Epithelial cell of umbilical artery (primary cell): ENCODE results near the gene TSTD2. TPM values are rescaled to one million over a fixed set of nuclear protein-coding genes. Genes with fewer than 3 reads are reported as not detected.

Experiments used
- total RNA-seq: library from RNA; depleted of rRNA; stranded (reverse); fragments of >200 nt; gene quantifications from 2 replicates; pipeline ENCODE4 v1.2.3, GENCODE V29; 2014

TSTD2 gene
- 9.1 and 10.6 TPM in 2 replicates for total RNA-seq

DNA sequence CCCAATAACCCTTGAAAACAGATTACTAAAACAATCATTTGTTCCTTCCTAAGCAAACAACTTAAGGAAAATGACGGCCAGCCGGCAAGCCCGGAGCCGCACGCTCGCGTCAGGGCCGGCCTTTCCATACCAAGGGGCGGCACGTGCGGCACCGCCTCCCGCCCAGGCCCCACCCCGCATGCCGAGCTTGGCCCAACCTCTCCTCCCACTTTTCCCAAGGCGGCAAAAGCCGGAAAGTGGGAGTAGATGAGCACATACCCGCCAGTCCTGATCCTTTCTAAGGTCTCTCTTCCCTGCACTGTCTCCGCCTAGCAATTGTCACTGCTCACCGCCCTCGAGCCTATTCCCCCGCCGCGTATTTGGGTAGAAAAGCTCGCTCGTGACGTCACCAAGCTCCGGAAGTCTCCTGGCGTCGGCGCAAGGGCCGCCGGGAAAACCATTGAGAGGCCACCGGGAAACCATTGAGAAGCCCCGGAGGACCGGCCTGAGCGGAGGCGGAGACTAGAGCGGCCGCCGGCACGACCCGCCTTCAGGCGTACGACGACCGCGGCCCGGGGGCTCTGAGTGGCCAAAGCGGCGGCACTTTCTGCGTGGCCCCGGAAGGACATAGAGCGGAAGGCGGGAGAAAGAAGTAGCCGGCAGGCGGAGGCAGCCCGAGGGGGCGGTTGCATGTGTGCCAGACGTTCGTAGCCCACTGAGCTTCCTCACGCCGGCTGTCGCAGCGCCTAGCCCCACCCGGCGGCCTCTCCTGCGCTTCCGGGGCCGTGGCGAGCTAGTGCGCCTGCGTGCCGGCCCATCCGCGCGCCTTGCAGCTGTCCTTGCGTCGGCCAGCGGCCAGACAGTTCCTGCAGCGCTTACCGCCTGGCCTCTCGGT, at the start of gene TSTD2, which contains the start of gene NCBP1:
TSTD2 (minus strand) TSS at position 384 of the 874 bp plus-strand sequence. CDS start 5,806 bp downstream, outside the sequence.
NCBP1 (plus strand) TSS at position 837 of the 874 bp plus-strand sequence. CDS start 61 bp downstream, outside the sequence.

Other genes with a start within 250 kb of the TSTD2 start
- 11.0 and 25.8 TPM in 2 replicates for gene TDRD7, start 221.3 kb downstream of the TSTD2 start, total RNA-seq
- 1.9 and 3.0 TPM in 2 replicates for gene TMOD1, start 131.7 kb downstream of the TSTD2 start, total RNA-seq
- gene NCBP1, start 453 bp upstream of the TSTD2 start, total RNA-seq: 52.0 and 57.8 TPM in 2 replicates
- gene XPA, start 64.0 kb upstream of the TSTD2 start, total RNA-seq: 9.1 and 16.6 TPM in 2 replicates
- not detected in 2 replicates for gene FOXE1, start 219.9 kb upstream of the TSTD2 start, total RNA-seq